OCI-LY7 (cell line): ENCODE measurements around the gene CLEC4F.

ENCODE experiments used
- CTCF ChIP-seq: fragments of 200-600 bp; sonication (generic); conservative IDR thresholded peaks from 2 replicates; pipeline ENCODE4 v1.5.1; 2014; ENCODE audit warnings: mild to moderate bottlenecking, antibody characterized with exemption, low read length, moderate library complexity, mixed read lengths
- EZH2phosphoT487 ChIP-seq: fragments of 200-600 bp; sonication (generic); IDR thresholded peaks from 2 replicates; pipeline ENCODE4 v1.6.1; 2018; ENCODE audit warnings: low read depth, borderline replicate concordance, mild to moderate bottlenecking, mixed run types, antibody characterized with exemption, low read length, moderate library complexity, mixed read lengths

DNA sequence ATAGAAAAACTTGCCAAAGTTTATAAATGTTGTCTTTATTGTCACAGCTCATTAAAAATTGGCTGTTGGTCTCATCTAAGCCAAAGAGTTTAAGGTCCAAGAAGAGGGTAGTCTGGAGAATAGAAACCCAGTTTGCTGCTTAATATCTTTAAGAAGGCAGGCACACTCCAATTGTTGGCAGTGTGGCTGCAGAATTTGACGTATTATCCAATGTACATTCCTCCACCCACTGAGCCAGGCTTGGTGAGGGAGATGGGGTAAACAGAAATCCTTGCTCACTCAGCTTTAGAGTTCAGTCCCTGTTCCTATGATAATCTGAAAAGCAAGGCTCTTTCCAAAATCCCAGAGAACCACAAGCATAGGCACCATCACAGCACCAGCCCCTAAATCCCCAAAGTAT is 41.7 kb downstream of the CLEC4F start:
- no peak for TF ChIP-seq CTCF
- TF ChIP-seq EZH2phosphoT487, result no peak
